Measurements from ENCODE around the gene DLL3. TPM values are rescaled to one million over a fixed set of nuclear protein-coding genes. Genes with fewer than 3 reads are reported as not detected.
"Not testable (repeated sequence)": the region's sequence is repeated elsewhere in the genome, so short reads cannot be mapped to it uniquely, and the experiment has no call there.

DLL3 gene
- total RNA-seq, 1 experiment from 2014 or later: 0.05 TPM

- DNase-seq (ENCODE audit: low read depth in 1 of 2, low spot score in 2 of 2): peak; percentile 18 to 73
- Histone ChIP-seq H3K27me3 (replicated peaks) (no peaks in the 10 kb centered on the region), H3K4me1 (replicated peaks) (no peaks in the 10 kb centered on the region), H3K27ac (no peak overlapping the region), H3K4me3 (no peak overlapping the region), H3K9me3 (replicated peaks) (no peaks in the 10 kb centered on the region), H3K36me3 (peaks cover 81% of the 10 kb centered on the region)
Measured at GRCh38 chr19:39474139-39474620, 24.6 kb upstream of the DLL3 start.

GRCh38 chr19:39475748-39476147 is 23.0 kb upstream of the DLL3 start:
- H3K4me1 ChIP-seq (replicated peaks): peaks cover 4% of the 10 kb centered on the region
- peaks cover 66% of the 10 kb centered on the region for H3K36me3 ChIP-seq
- H3K27me3 ChIP-seq (replicated peaks): no peaks in the 10 kb centered on the region
- no peaks in the 10 kb centered on the region for H3K9me3 ChIP-seq (replicated peaks)
- H3K4me3 ChIP-seq: no peak overlapping the region
- no peak overlapping the region for H3K27ac ChIP-seq
- DNase-seq (ENCODE audit: low read depth in 1 of 2, low spot score in 2 of 2): no peak

GRCh38 chr19:39479319-39479801 is 19.4 kb upstream of the DLL3 start:
- Histone ChIP-seq H3K36me3 (peaks cover 56% of the 10 kb centered on the region), H3K4me1 (replicated peaks) (peaks cover 15% of the 10 kb centered on the region)
- not testable (repeated sequence) for H3K9me3 ChIP-seq (replicated peaks); H3K4me3 ChIP-seq; H3K27me3 ChIP-seq (replicated peaks); DNase-seq (ENCODE audit: low read depth in 1 of 2, low spot score in 2 of 2); H3K27ac ChIP-seq

- Histone ChIP-seq H3K9me3 (replicated peaks) (no peaks in the 10 kb centered on the region), H3K36me3 (peaks cover 54% of the 10 kb centered on the region), H3K27me3 (replicated peaks) (no peaks in the 10 kb centered on the region), H3K27ac (peak overlapping the region; percentile 61), H3K4me1 (replicated peaks) (peaks cover 15% of the 10 kb centered on the region), H3K4me3 (peak overlapping the region; percentile 87)
- DNase-seq (ENCODE audit: low read depth in 1 of 2, low spot score in 2 of 2): no peak
Measured at GRCh38 chr19:39479916-39480315, 18.8 kb upstream of the DLL3 start.

- no peaks in the 10 kb centered on the region for H3K9me3 ChIP-seq (replicated peaks)
- peaks cover 53% of the 10 kb centered on the region for H3K36me3 ChIP-seq
- peaks cover 15% of the 10 kb centered on the region for H3K4me1 ChIP-seq (replicated peaks)
- H3K27ac ChIP-seq: peak within 1 kb of the TSS; percentile 61
- no peaks in the 10 kb centered on the region for H3K27me3 ChIP-seq (replicated peaks)
- peak within 1 kb of the TSS; percentile 87 for H3K4me3 ChIP-seq
- DNase-seq (ENCODE audit: low read depth in 1 of 2, low spot score in 2 of 2): peak; percentile 94 to 99
Measured at GRCh38 chr19:39480337-39481228, 18.2 kb upstream of the DLL3 start, which contains the start of gene TIMM50. Gene TIMM50 (plus strand): TSS chr19:39480838. CDS start chr19:39480854, 16 bp downstream.

GRCh38 chr19:39481229-39481545 is 17.6 kb upstream of the DLL3 start:
- Histone ChIP-seq H3K9me3 (replicated peaks) (no peaks in the 10 kb centered on the region), H3K27me3 (replicated peaks) (no peaks in the 10 kb centered on the region), H3K4me1 (replicated peaks) (peaks cover 15% of the 10 kb centered on the region), H3K27ac (peak overlapping the region; percentile 61), H3K4me3 (peak overlapping the region; percentile 87), H3K36me3 (peaks cover 53% of the 10 kb centered on the region)
- DNase-seq (ENCODE audit: low read depth in 1 of 2, low spot score in 2 of 2): no peak

GRCh38 chr19:39481676-39482075 is 17.1 kb upstream of the DLL3 start:
- Histone ChIP-seq H3K36me3 (peaks cover 53% of the 10 kb centered on the region), H3K27ac (no peak overlapping the region), H3K27me3 (replicated peaks) (no peaks in the 10 kb centered on the region), H3K4me3 (peak overlapping the region; percentile 87), H3K4me1 (replicated peaks) (peaks cover 15% of the 10 kb centered on the region), H3K9me3 (replicated peaks) (no peaks in the 10 kb centered on the region)
- no peak for DNase-seq (ENCODE audit: low read depth in 1 of 2, low spot score in 2 of 2)

- no peaks in the 10 kb centered on the region for H3K27me3 ChIP-seq (replicated peaks)
- H3K9me3 ChIP-seq (replicated peaks): no peaks in the 10 kb centered on the region
- DNase-seq (ENCODE audit: low read depth in 1 of 2, low spot score in 2 of 2): no peak
Measured at GRCh38 chr19:39483141-39483540, 15.6 kb upstream of the DLL3 start.

GRCh38 chr19:39489756-39490155 is 9.0 kb upstream of the DLL3 start:
- Histone ChIP-seq H3K27ac (no peak overlapping the region), H3K9me3 (replicated peaks) (no peaks in the 10 kb centered on the region), H3K36me3 (peaks cover 56% of the 10 kb centered on the region), H3K27me3 (replicated peaks) (no peaks in the 10 kb centered on the region), H3K4me1 (replicated peaks) (no peaks in the 10 kb centered on the region), H3K4me3 (no peak overlapping the region)
- no peak for DNase-seq (ENCODE audit: low read depth in 1 of 2, low spot score in 2 of 2)

More at GRCh38 chr19:39483141-39483540, 15.6 kb upstream of the DLL3 start:
- no peak overlapping the region for H3K27ac ChIP-seq
- H3K36me3 ChIP-seq: peaks cover 61% of the 10 kb centered on the region
- H3K4me3 ChIP-seq: no peak overlapping the region
- peaks cover 15% of the 10 kb centered on the region for H3K4me1 ChIP-seq (replicated peaks)

GRCh38 chr19:39492225-39492624 is 6.5 kb upstream of the DLL3 start:
- Histone ChIP-seq H3K9me3 (replicated peaks) (no peaks in the 10 kb centered on the region), H3K36me3 (peaks cover 33% of the 10 kb centered on the region), H3K4me1 (replicated peaks) (no peaks in the 10 kb centered on the region), H3K27me3 (replicated peaks) (peaks cover 9% of the 10 kb centered on the region), H3K4me3 (no peak overlapping the region), H3K27ac (no peak overlapping the region)
- no peak for DNase-seq (ENCODE audit: low read depth in 1 of 2, low spot score in 2 of 2)

GRCh38 chr19:39492788-39493187 is 6.0 kb upstream of the DLL3 start:
- Histone ChIP-seq H3K27me3 (replicated peaks) (peaks cover 14% of the 10 kb centered on the region), H3K4me3 (no peak overlapping the region), H3K27ac (no peak overlapping the region), H3K9me3 (replicated peaks) (no peaks in the 10 kb centered on the region; the same call in 1 of the 2 replicates), H3K36me3 (peaks cover 29% of the 10 kb centered on the region), H3K4me1 (replicated peaks) (peaks cover 2% of the 10 kb centered on the region)
- DNase-seq (ENCODE audit: low read depth in 1 of 2, low spot score in 2 of 2): no peak

- Histone ChIP-seq H3K4me3 (no peak overlapping the region), H3K36me3 (peaks cover 10% of the 10 kb centered on the region), H3K4me1 (replicated peaks) (peaks cover 10% of the 10 kb centered on the region), H3K27ac (no peak overlapping the region), H3K9me3 (replicated peaks) (no peaks in the 10 kb centered on the region; the same call in 1 of the 2 replicates), H3K27me3 (replicated peaks) (peaks cover 33% of the 10 kb centered on the region)
- DNase-seq (ENCODE audit: low read depth in 1 of 2, low spot score in 2 of 2): no peak
Measured at GRCh38 chr19:39494661-39495060, 4.1 kb upstream of the DLL3 start.

GRCh38 chr19:39496063-39496462 is 2.7 kb upstream of the DLL3 start:
- DNase-seq (ENCODE audit: low read depth in 1 of 2, low spot score in 2 of 2): no peak
- Histone ChIP-seq H3K27ac (no peak overlapping the region), H3K27me3 (replicated peaks) (peaks cover 44% of the 10 kb centered on the region), H3K36me3 (no peaks in the 10 kb centered on the region; the same call in 1 of the 2 replicates), H3K4me1 (replicated peaks) (peaks cover 10% of the 10 kb centered on the region), H3K4me3 (no peak overlapping the region), H3K9me3 (replicated peaks) (no peaks in the 10 kb centered on the region; the same call in 1 of the 2 replicates)

GRCh38 chr19:39497701-39497995 is 1.1 kb upstream of the DLL3 start:
- peaks cover 3% of the 10 kb centered on the region; the same call in 1 of the 2 replicates for H3K9me3 ChIP-seq (replicated peaks)
- no peak overlapping the region for H3K27ac ChIP-seq
- H3K4me1 ChIP-seq (replicated peaks): peaks cover 12% of the 10 kb centered on the region
- H3K4me3 ChIP-seq: no peak overlapping the region
- H3K27me3 ChIP-seq (replicated peaks): peaks cover 55% of the 10 kb centered on the region
- DNase-seq (ENCODE audit: low read depth in 1 of 2, low spot score in 2 of 2): no peak
- H3K36me3 ChIP-seq: no peaks in the 10 kb centered on the region
